ENCODE measurements around the gene E4F1. TPM values are rescaled to one million over a fixed set of nuclear protein-coding genes. Genes with fewer than 3 reads are reported as not detected.

E4F1 gene
- total and polyA plus RNA-seq, 9 of the 15 experiments (the other 6 are each of a cell fraction or from before 2014, with no cell fraction given), result 0.48 to 94.9 (median 20.4) TPM

DNA sequence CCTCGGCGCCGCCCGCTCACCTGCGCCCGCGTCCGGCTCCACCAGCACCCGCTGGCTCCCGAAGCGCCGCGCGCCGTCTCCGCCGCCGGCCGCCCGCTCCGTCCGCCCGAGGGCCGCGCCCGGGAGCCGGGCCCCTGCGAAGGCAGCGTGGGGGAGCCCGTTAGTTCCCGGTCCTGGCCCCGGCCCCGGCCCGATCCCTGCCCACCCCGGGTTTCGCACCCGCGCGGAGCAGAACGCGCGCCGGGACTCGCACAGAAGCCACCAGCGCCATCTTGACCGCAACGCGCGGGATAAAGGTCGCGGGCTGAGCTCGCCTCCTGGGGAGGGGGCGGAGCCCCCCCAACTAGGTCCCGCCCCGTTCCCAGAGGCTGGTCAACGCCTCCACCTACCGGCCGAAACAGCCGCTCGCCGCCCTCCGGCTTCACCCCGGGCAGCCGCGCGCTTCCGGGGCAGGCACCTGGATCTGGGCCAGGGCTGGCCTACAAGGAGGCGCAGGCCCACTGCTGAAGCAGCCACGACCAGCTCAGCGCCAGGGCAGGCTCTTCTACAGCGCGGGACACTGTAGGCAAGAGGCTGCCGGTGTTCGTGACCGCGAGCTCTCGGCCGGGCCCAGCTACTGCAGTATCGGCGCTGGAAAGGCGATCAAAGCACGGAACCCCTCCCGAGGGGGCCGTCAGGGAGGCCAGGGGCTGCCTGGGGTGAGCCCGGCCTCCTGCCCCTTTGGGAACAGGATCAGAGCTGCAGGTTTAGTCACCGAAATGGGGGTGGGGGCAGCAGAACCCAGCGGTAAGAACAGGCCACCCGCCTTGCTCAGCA is 28.1 kb downstream of the E4F1 start, which contains the start of gene ECI1:
TSS of gene ECI1 (minus strand) at position 292 of the 816 bp plus-strand sequence. CDS start at position 271, 21 bp downstream.
- Histone ChIP-seq H3K4me2 (ENCODE audit: insufficient read depth, low read length) (peak within 1 kb of the TSS; percentile 83), H3K4me1 (replicated peaks in 1 of 2; ENCODE audit: control insufficient read depth in 2 of 2, insufficient read depth in 2 of 2, low read length in 2 of 2) (peaks cover 8 to 26% of the 10 kb centered on the region in 2 experiments), H3K36me3 (ENCODE audit: control insufficient read depth, insufficient read depth, low read length) (peaks cover 72% of the 10 kb centered on the region; the same call in 2 of the 3 replicates), H3K27ac (ENCODE audit: extremely low read depth, low read depth, low read length) (peak within 1 kb of the TSS; percentile 97), H3K9me3 (replicated peaks; ENCODE audit: control insufficient read depth, insufficient read depth, low read depth, low read length) (no peaks in the 10 kb centered on the region), H3K9me1 (ENCODE audit: control insufficient read depth, insufficient read depth, low read length) (no peaks in the 10 kb centered on the region), H3K9ac (ENCODE audit: insufficient read depth in 1 of 2, low read depth in 2 of 2, low read length in 2 of 2) (peak within 1 kb of the TSS; percentile 92 to 99), H4K20me1 (replicated peaks; ENCODE audit: control insufficient read depth, insufficient read depth, low read length) (0 out of 2 replicates have a peak, but pooled peaks cover 3% of the 10 kb centered on the region), H3K4me3 (peak within 1 kb of the TSS; percentile 94), H3K27me3 (ENCODE audit: control insufficient read depth in 2 of 2, insufficient read depth in 2 of 2, low read length in 2 of 2) (no peaks in the 10 kb centered on the region), H3K79me2 (ENCODE audit: control insufficient read depth, insufficient read depth, low read length) (peaks cover 49% of the 10 kb centered on the region), H2AFZ (ENCODE audit: low read depth, low read length) (peak within 1 kb of the TSS; percentile 70)
- in situ Hi-C loops (cut with MboI) (no loop called here), intact Hi-C loops (cut with micrococcal nuclease) (loop anchor here (1.0 to 5.0 kb wide), 4 partner anchors 17 to 97 kb away; partner anchors contain the start of genes CASKIN1, E4F1, RNPS1 and TRAF7)
- FAIRE-seq, result peak; percentile 94
- WGBS (ENCODE audit: insufficient coverage, low coverage, missing lambda C conversion rate), result under 1% methylated on average over 57 of the region's 88 CpGs
- BruUV-seq (replicated peaks), result no TSS peak
- ATAC-seq, result peak; percentile 93
- POLR2A ChIA-PET, result interaction anchor here (0.6 to 3.7 kb wide), 23 partner anchors 11 to 474 kb away, joined by 3 to 40 read pairs (median 4); partner anchors contain the start of genes PGP, RNPS1 and TRAF7
- CTCF ChIA-PET (ENCODE audit: low intra/inter-chr PET ratio), result interaction anchor here (2.4 kb wide), 1 partner anchor 57 kb away, joined by 18 read pairs; no protein-coding TSS in a partner anchor
- DNase-seq (ENCODE audit: extremely low read depth in 1 of 4, low spot score in 3 of 4), result peak; percentile 97 to 99 (median 97)
- TF ChIP-seq SMAD1 (IDR thresholded peaks at IDR 0.05; ENCODE audit: low read depth, low read length, partially characterized antibody) (peak; percentile 19), PHF8 (IDR thresholded peaks at IDR 0.05; ENCODE audit: borderline replicate concordance, low read length) (peak; percentile 72; the same call in 1 of the 2 replicates), TAF1 (IDR thresholded peaks at IDR 0.05; ENCODE audit: control insufficient read depth, extremely low read depth, insufficient read depth, low read length, severe bottlenecking) (peak; percentile 98), HIVEP1 (CRISPR knock-in tag; IDR thresholded peaks at IDR 0.05) (0 out of 2 replicates have a peak, but pooled peaks have one; percentile 4), ZZZ3 (IDR thresholded peaks at IDR 0.05) (no peak), JUNB (CRISPR knock-in tag; conservative IDR thresholded peaks at IDR 0.05) (no peak), STAT5B (CRISPR knock-in tag; IDR thresholded peaks at IDR 0.05) (no peak), ZEB2 (IDR thresholded peaks at IDR 0.05) (peak; percentile 15; the same call in 1 of the 2 replicates), ZSCAN29 (IDR thresholded peaks at IDR 0.05) (no peak), HMGN3 (IDR thresholded peaks at IDR 0.05; ENCODE audit: borderline replicate concordance, extremely low read depth, insufficient read length, low read depth, low read length) (peak; percentile 90), CTCF (IDR thresholded peaks at IDR 0.05 in 2 of 3, conservative IDR thresholded peaks at IDR 0.05 in 1 of 3; ENCODE audit: insufficient read depth in 2 of 3, low read depth in 1 of 3, low read length in 3 of 3) (peak; percentile 80 to 88 (median 87))
- TF ChIP-seq, protein P1, sequence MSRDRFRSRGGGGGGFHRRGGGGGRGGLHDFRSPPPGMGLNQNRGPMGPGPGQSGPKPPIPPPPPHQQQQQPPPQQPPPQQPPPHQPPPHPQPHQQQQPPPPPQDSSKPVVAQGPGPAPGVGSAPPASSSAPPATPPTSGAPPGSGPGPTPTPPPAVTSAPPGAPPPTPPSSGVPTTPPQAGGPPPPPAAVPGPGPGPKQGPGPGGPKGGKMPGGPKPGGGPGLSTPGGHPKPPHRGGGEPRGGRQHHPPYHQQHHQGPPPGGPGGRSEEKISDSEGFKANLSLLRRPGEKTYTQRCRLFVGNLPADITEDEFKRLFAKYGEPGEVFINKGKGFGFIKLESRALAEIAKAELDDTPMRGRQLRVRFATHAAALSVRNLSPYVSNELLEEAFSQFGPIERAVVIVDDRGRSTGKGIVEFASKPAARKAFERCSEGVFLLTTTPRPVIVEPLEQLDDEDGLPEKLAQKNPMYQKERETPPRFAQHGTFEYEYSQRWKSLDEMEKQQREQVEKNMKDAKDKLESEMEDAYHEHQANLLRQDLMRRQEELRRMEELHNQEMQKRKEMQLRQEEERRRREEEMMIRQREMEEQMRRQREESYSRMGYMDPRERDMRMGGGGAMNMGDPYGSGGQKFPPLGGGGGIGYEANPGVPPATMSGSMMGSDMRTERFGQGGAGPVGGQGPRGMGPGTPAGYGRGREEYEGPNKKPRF (IDR thresholded peaks at IDR 0.05; ENCODE audit: low read depth, low read length), result no peak
- TF ChIP-seq, protein P2, sequence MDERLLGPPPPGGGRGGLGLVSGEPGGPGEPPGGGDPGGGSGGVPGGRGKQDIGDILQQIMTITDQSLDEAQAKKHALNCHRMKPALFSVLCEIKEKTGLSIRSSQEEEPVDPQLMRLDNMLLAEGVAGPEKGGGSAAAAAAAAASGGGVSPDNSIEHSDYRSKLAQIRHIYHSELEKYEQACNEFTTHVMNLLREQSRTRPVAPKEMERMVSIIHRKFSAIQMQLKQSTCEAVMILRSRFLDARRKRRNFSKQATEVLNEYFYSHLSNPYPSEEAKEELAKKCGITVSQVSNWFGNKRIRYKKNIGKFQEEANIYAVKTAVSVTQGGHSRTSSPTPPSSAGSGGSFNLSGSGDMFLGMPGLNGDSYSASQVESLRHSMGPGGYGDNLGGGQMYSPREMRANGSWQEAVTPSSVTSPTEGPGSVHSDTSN (CRISPR knock-in tag; IDR thresholded peaks at IDR 0.05; ENCODE audit: low read depth), result no peak
- TF ChIP-seq, protein P2 (tag; conservative IDR thresholded peaks at IDR 0.05; ENCODE audit: low read depth), result no peak

Measured in K562 (cell line).